ENCODE data around the gene ACSL6. TPM values are rescaled to one million over a fixed set of nuclear protein-coding genes. Genes with fewer than 3 reads are reported as not detected.

ACSL6 gene
- total RNA-seq, 1 donor, result not detected

- DNase-seq (ENCODE audit: low read depth), result no peak
- no peak for TF ChIP-seq CTCF (IDR thresholded peaks at IDR 0.05; ENCODE audit: insufficient read depth, low read length)
- no peak overlapping the region for H3K4me3 ChIP-seq (ENCODE audit: low read depth, low read length)
Observed at GRCh38 chr5:132057498-132058255, 46.2 kb upstream of the ACSL6 start.

- no peak overlapping the region for H3K4me3 ChIP-seq (ENCODE audit: low read depth, low read length)
- no peak for DNase-seq (ENCODE audit: low read depth)
- no peak for TF ChIP-seq CTCF (IDR thresholded peaks at IDR 0.05; ENCODE audit: insufficient read depth, low read length)
Observed at GRCh38 chr5:132056610-132057497, 45.4 kb upstream of the ACSL6 start.

GRCh38 chr5:132055808-132056609 lies 44.6 kb upstream of the ACSL6 start:
- H3K4me3 ChIP-seq (ENCODE audit: low read depth, low read length), result no peak overlapping the region
- DNase-seq (ENCODE audit: low read depth), result no peak
- TF ChIP-seq CTCF (IDR thresholded peaks at IDR 0.05; ENCODE audit: insufficient read depth, low read length), result no peak

GRCh38 chr5:132055441-132055807 lies 44.0 kb upstream of the ACSL6 start:
- no peak for DNase-seq (ENCODE audit: low read depth)
- H3K4me3 ChIP-seq (ENCODE audit: low read depth, low read length), result no peak overlapping the region
- TF ChIP-seq CTCF (IDR thresholded peaks at IDR 0.05; ENCODE audit: insufficient read depth, low read length), result no peak

GRCh38 chr5:132054697-132055440 lies 43.4 kb upstream of the ACSL6 start:
- no peak overlapping the region for H3K4me3 ChIP-seq (ENCODE audit: low read depth, low read length)
- no peak for TF ChIP-seq CTCF (IDR thresholded peaks at IDR 0.05; ENCODE audit: insufficient read depth, low read length)
- no peak for DNase-seq (ENCODE audit: low read depth)

Measured in fibroblast of the aortic adventitia (primary cell).